ENCODE measurements around the gene RSF1. TPM values are rescaled to one million over a fixed set of nuclear protein-coding genes. Genes with fewer than 3 reads are reported as not detected.
A peak's percentile ranks its signal among the peaks of the same experiment; 100 is the strongest.

RSF1 gene
- total and polyA plus RNA-seq, 8 donors, result 5.6 to 34.3 (median 22.9) TPM

DNA sequence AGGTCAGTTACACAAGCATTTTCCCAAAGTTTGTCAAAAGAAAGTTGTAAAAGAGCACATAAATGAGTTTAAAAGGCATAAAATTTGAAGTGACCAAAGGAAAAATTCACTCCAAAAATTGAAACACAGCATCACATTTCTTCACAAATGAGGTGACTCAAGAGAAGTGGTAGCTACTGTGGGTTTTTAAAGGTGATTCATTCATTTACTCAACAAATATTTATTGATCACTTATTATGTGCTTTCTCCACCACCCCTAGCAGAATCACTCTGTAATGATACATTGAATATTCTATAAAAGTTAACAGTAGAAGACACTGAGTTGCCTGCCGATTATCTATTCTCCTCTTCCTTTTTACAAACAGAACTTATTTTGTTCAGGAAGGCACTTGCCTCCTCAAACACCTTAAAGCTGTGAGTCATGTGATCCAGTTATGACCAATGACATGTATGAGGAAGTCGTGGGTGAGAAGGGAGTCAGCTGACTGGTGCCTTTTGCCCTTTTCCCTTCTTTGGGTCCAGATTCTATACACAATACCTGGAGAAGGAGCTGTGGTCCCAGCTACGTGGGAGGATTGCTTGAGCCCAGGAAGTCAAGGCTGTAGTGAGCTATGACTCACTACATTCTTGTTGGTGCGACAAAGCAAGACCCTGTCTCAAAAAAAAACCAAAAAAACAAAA lies 115.2 kb downstream of the RSF1 start:
- intact Hi-C loops (cut with DNase I), result no loop called here
- no peak for DNase-seq
- no peaks in the 10 kb centered on the region for H3K27me3 ChIP-seq
- no peaks in the 10 kb centered on the region for H3K4me1 ChIP-seq
- TF ChIP-seq, protein P1, sequence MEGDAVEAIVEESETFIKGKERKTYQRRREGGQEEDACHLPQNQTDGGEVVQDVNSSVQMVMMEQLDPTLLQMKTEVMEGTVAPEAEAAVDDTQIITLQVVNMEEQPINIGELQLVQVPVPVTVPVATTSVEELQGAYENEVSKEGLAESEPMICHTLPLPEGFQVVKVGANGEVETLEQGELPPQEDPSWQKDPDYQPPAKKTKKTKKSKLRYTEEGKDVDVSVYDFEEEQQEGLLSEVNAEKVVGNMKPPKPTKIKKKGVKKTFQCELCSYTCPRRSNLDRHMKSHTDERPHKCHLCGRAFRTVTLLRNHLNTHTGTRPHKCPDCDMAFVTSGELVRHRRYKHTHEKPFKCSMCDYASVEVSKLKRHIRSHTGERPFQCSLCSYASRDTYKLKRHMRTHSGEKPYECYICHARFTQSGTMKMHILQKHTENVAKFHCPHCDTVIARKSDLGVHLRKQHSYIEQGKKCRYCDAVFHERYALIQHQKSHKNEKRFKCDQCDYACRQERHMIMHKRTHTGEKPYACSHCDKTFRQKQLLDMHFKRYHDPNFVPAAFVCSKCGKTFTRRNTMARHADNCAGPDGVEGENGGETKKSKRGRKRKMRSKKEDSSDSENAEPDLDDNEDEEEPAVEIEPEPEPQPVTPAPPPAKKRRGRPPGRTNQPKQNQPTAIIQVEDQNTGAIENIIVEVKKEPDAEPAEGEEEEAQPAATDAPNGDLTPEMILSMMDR (IDR thresholded peaks at IDR 0.05), result no peak
- H3K9me3 ChIP-seq, result no peaks in the 10 kb centered on the region
- H3K27ac ChIP-seq, result no peak overlapping the region
- ATAC-seq, result no peak
- FAIRE-seq, result no peak
- 91 to 93% methylated on average over 4 of the region's 4 CpGs for WGBS, 2 donors
- H3K36me3 ChIP-seq, result peaks cover 0 to 8% (median 0%) of the 10 kb centered on the region in 3 donors
- no peak overlapping the region for H3K4me3 ChIP-seq

GRCh38 chr11:77704029-77704428 lies 116.5 kb downstream of the RSF1 start:
- Histone ChIP-seq H3K9me3 (no peaks in the 10 kb centered on the region), H3K27ac (no peak overlapping the region), H3K4me3 (no peak overlapping the region), H3K36me3 (peaks cover 0 to 11% (median 0%) of the 10 kb centered on the region in 3 donors), H3K4me1 (no peaks in the 10 kb centered on the region), H3K27me3 (no peaks in the 10 kb centered on the region)
- FAIRE-seq (no peak), ATAC-seq (no peak), DNase-seq (no peak)
- intact Hi-C loops (cut with DNase I), result no loop called here
- WGBS, 2 donors, result 96 to 98% methylated on average over 3 of the region's 3 CpGs
- TF ChIP-seq, protein P1 (IDR thresholded peaks at IDR 0.05), result no peak

DNA sequence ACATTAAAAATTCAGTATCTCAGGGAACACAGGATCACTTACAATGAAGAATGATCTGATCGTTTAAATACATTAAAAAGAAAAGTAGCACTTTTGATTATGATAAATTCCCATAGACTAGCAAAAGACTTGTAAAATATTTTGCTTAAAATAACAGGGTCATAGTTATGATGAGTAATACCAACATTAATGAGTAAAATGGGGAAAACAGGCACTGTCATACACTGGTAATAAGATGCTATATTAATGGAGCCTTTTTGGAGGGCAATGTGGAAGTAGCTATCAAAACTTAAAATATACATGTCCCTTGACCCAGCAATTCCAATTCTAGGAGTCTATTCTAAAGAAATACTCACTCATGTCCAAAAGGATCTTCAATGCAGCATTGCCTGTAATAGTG lies 121.1 kb downstream of the RSF1 start:
- no peak for FAIRE-seq
- Histone ChIP-seq H3K36me3 (peaks cover 0 to 35% (median 0%) of the 10 kb centered on the region in 3 donors), H3K9me3 (no peaks in the 10 kb centered on the region), H3K4me3 (no peak overlapping the region), H3K4me1 (no peaks in the 10 kb centered on the region), H3K27me3 (no peaks in the 10 kb centered on the region), H3K27ac (no peak overlapping the region)
- DNase-seq, result no peak
- 91 to 92% methylated on average over 1 of the region's 1 CpG for WGBS, 2 donors
- intact Hi-C loops (cut with DNase I), result no loop called here
- ATAC-seq, result no peak
- TF ChIP-seq, protein P1 (IDR thresholded peaks at IDR 0.05), result no peak

DNA sequence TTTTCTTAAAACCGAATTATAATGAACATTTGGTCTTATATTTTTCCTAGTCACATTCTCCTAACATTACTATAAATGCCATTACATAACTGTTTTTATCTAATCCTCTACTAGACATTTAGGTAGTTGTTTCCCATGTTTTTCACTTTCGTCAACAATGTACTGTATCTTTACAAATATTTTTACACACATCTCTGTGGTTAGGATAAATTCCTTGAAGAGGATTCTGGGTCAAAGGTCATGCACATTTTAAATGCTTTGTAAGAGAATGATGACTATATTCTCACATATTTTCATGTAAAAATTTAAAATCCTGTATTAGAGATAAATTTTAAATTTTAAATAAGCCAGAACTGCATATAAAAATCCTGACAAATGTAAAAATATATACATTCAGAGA lies 121.6 kb downstream of the RSF1 start:
- Histone ChIP-seq H3K27me3 (no peaks in the 10 kb centered on the region), H3K9me3 (no peaks in the 10 kb centered on the region), H3K4me1 (no peaks in the 10 kb centered on the region), H3K4me3 (no peak overlapping the region), H3K27ac (no peak overlapping the region), H3K36me3 (peaks cover 0 to 35% (median 0%) of the 10 kb centered on the region in 3 donors)
- intact Hi-C loops (cut with DNase I), result no loop called here
- ATAC-seq (no peak), DNase-seq (no peak), FAIRE-seq (peak; percentile 57)
- TF ChIP-seq, protein P1 (IDR thresholded peaks at IDR 0.05), result no peak
- 85 to 91% methylated on average over 2 of the region's 2 CpGs for whole genome bisulfite sequencing, 2 donors

DNA sequence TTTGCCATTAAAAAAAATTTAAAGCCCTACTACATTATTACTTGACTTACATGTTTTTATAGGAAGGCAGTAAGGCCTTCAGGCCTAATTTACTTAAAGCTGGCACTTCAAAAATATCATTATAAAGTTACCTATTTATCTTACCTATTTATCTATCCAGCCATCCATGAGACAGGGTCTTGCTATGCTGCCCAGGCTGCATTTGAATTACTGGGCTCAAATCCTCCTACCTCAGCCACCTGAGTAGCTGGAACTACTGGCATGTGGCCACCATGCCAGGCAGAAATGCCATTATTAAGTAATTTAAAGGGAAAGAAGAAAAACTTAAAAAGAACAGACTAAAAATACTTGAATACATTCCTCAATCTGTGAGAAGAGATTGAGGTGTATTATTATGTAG lies 122.7 kb downstream of the RSF1 start:
- no peaks in the 10 kb centered on the region for H3K9me3 ChIP-seq
- TF ChIP-seq, protein P1 (IDR thresholded peaks at IDR 0.05), result no peak
- intact Hi-C loops (cut with DNase I), result no loop called here
- H3K4me3 ChIP-seq, result no peak overlapping the region
- no peaks in the 10 kb centered on the region for H3K27me3 ChIP-seq
- H3K27ac ChIP-seq, result no peak overlapping the region
- FAIRE-seq (no peak), ATAC-seq (no peak), DNase-seq (no peak)
- H3K36me3 ChIP-seq, result peaks cover 0 to 35% (median 4%) of the 10 kb centered on the region in 3 donors
- no peaks in the 10 kb centered on the region for H3K4me1 ChIP-seq

Data from pancreas (tissue), 10 donors.